Measurements from ENCODE around the gene RBP5. TPM values are rescaled to one million over a fixed set of nuclear protein-coding genes. Genes with fewer than 3 reads are reported as not detected.

RBP5 gene
- total and polyA plus RNA-seq, 2 donors (not counting 1 experiment from before 2014, with no cell fraction given), result not detected

DNA sequence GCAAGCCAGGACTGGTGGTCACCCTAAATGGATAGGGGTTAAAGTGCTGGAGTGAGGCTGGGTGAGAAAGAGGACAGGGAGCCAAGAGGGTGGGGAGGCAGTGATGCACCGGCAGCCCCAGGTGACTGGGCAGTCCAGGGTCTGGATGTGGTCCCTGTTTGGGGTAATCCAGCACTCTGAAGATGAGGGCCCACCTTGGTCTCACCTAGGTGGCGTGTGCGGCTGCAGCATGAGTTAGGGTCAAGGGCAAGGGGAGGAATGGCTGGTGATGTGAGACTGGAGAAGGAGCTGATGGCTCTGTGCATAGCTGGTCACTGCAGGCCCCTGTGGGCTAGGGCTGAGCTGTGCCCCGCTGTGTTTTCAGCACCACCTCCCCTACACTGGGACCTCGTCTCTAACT, 18.0 kb downstream of the RBP5 start:
- Histone ChIP-seq H3K4me3 (replicated peaks in 1 of 4; ENCODE audit: control extremely low read depth in 1 of 4, insufficient read depth in 1 of 4, low read depth in 3 of 4, low read length in 4 of 4) (no peak overlapping the region), H3K79me2 (ENCODE audit: control insufficient read depth, insufficient read depth, low read length) (peaks cover 11% of the 10 kb centered on the region)

GRCh38 chr12:7109572-7109920, 19.1 kb downstream of the RBP5 start:
- DNase-seq (ENCODE audit: low read depth in 2 of 2), result no peak
- Histone ChIP-seq H3K79me2 (ENCODE audit: control insufficient read depth, insufficient read depth, low read length) (peaks cover 11% of the 10 kb centered on the region), H3K9me3 (ENCODE audit: control insufficient read depth, insufficient read depth, low read depth, low read length) (no peaks in the 10 kb centered on the region), H4K20me1 (ENCODE audit: control insufficient read depth, extremely low read depth, insufficient read depth, low read length) (no peaks in the 10 kb centered on the region), H3K9ac (ENCODE audit: insufficient read depth, low read length) (peak overlapping the region; percentile 87), H3K4me2 (ENCODE audit: extremely low read depth, insufficient read depth, low read length) (peak overlapping the region; percentile 88), H3K36me3 (ENCODE audit: control insufficient read depth, insufficient read depth, low read length) (peaks cover 2% of the 10 kb centered on the region), H2AFZ (ENCODE audit: low read length) (no peak overlapping the region), H3K4me1 (ENCODE audit: control insufficient read depth, extremely low read depth, insufficient read depth, low read length) (peaks cover 5% of the 10 kb centered on the region), H3K27me3 (ENCODE audit: control insufficient read depth, insufficient read depth, low read length) (no peaks in the 10 kb centered on the region), H3K27ac (ENCODE audit: insufficient read depth, low read length) (peak overlapping the region; percentile 97), H3K4me3 (replicated peaks in 1 of 4; ENCODE audit: control extremely low read depth in 1 of 4, insufficient read depth in 1 of 4, low read depth in 3 of 4, low read length in 4 of 4) (peak overlapping the region; percentile 57 to 85 (median 77))
- TF ChIP-seq, protein P1, sequence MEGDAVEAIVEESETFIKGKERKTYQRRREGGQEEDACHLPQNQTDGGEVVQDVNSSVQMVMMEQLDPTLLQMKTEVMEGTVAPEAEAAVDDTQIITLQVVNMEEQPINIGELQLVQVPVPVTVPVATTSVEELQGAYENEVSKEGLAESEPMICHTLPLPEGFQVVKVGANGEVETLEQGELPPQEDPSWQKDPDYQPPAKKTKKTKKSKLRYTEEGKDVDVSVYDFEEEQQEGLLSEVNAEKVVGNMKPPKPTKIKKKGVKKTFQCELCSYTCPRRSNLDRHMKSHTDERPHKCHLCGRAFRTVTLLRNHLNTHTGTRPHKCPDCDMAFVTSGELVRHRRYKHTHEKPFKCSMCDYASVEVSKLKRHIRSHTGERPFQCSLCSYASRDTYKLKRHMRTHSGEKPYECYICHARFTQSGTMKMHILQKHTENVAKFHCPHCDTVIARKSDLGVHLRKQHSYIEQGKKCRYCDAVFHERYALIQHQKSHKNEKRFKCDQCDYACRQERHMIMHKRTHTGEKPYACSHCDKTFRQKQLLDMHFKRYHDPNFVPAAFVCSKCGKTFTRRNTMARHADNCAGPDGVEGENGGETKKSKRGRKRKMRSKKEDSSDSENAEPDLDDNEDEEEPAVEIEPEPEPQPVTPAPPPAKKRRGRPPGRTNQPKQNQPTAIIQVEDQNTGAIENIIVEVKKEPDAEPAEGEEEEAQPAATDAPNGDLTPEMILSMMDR (conservative IDR thresholded peaks at IDR 0.05 in 1 of 2, IDR thresholded peaks at IDR 0.05 in 1 of 2; ENCODE audit: low read depth in 1 of 2, low read length in 2 of 2), result no peak
- no peak for TF ChIP-seq EZH2 (IDR thresholded peaks at IDR 0.05; ENCODE audit: low read length, missing control alignments)

More for the DNA sequence above, 18.0 kb downstream of the RBP5 start:
- Histone ChIP-seq H3K4me2 (ENCODE audit: extremely low read depth, insufficient read depth, low read length) (no peak overlapping the region), H3K9ac (ENCODE audit: insufficient read depth, low read length) (no peak overlapping the region), H3K4me1 (ENCODE audit: control insufficient read depth, extremely low read depth, insufficient read depth, low read length) (peaks cover 5% of the 10 kb centered on the region), H3K27ac (ENCODE audit: insufficient read depth, low read length) (no peak overlapping the region), H3K27me3 (ENCODE audit: control insufficient read depth, insufficient read depth, low read length) (no peaks in the 10 kb centered on the region), H3K9me3 (ENCODE audit: control insufficient read depth, insufficient read depth, low read depth, low read length) (no peaks in the 10 kb centered on the region), H4K20me1 (ENCODE audit: control insufficient read depth, extremely low read depth, insufficient read depth, low read length) (no peaks in the 10 kb centered on the region), H3K36me3 (ENCODE audit: control insufficient read depth, insufficient read depth, low read length) (peaks cover 2% of the 10 kb centered on the region), H2AFZ (ENCODE audit: low read length) (no peak overlapping the region)
- TF ChIP-seq, protein P1 (conservative IDR thresholded peaks at IDR 0.05 in 1 of 2, IDR thresholded peaks at IDR 0.05 in 1 of 2; ENCODE audit: low read depth in 1 of 2, low read length in 2 of 2), result no peak
- no peak for TF ChIP-seq EZH2 (IDR thresholded peaks at IDR 0.05; ENCODE audit: low read length, missing control alignments)
- no peak for DNase-seq (ENCODE audit: low read depth in 2 of 2)

DNA sequence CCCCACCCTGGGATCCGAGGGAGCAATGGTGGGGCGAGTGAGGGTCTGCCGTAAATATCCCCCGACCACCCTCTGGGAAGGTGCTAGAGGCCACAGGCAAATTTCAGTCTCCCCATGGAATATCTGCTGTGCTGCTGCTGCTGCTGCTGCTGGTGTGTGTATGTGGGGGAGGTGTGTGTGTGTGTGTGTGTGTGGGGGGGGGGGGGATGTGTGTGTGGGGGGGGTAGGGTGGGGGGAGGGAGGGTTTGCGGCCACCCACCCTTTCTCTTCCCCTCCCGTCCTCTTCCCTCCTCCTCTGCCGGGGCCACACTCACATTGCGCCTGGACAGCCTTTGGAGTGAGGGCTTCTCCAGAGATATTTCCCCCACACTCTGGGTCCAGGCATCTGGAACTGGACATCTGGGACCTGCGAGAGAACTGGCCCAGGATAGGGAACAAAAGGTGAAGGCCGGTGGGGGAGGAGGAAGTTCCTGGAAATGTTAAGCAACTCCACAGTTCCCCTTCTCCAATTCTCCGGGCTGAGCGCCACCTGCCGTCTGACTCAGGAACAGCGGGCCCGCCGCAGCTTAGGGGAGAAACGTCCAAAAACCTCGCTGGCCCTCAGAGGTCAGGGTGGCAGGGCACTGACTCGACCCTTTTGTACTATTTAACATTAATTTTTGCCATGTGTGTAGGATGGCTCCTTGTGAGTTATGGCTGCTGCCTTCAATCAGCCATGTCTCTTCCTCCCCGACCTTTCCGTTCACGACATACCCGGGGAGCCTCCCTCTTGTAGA, 19.7 kb downstream of the RBP5 start, which contains the start of gene C1RL:
C1RL (minus strand) TSS at position 419 of the 776 bp plus-strand sequence; CDS start at position 385, 34 bp downstream.
- Histone ChIP-seq H3K36me3 (ENCODE audit: control insufficient read depth, insufficient read depth, low read length) (peaks cover 3% of the 10 kb centered on the region), H3K79me2 (ENCODE audit: control insufficient read depth, insufficient read depth, low read length) (peaks cover 11% of the 10 kb centered on the region), H3K9ac (ENCODE audit: insufficient read depth, low read length) (peak within 1 kb of the TSS; percentile 87), H3K27me3 (ENCODE audit: control insufficient read depth, insufficient read depth, low read length) (no peaks in the 10 kb centered on the region), H2AFZ (ENCODE audit: low read length) (peak within 1 kb of the TSS; percentile 57), H4K20me1 (ENCODE audit: control insufficient read depth, extremely low read depth, insufficient read depth, low read length) (no peaks in the 10 kb centered on the region), H3K4me2 (ENCODE audit: extremely low read depth, insufficient read depth, low read length) (peak within 1 kb of the TSS; percentile 98), H3K9me3 (ENCODE audit: control insufficient read depth, insufficient read depth, low read depth, low read length) (no peaks in the 10 kb centered on the region), H3K4me3 (replicated peaks in 1 of 4; ENCODE audit: control extremely low read depth in 1 of 4, insufficient read depth in 1 of 4, low read depth in 3 of 4, low read length in 4 of 4) (peak within 1 kb of the TSS; percentile 72 to 86 (median 84)), H3K4me1 (ENCODE audit: control insufficient read depth, extremely low read depth, insufficient read depth, low read length) (peaks cover 5% of the 10 kb centered on the region), H3K27ac (ENCODE audit: insufficient read depth, low read length) (peak within 1 kb of the TSS; percentile 97)
- peak; percentile 76 to 95 for DNase-seq (ENCODE audit: low read depth in 2 of 2)
- TF ChIP-seq, protein P1 (conservative IDR thresholded peaks at IDR 0.05 in 1 of 2, IDR thresholded peaks at IDR 0.05 in 1 of 2; ENCODE audit: low read depth in 1 of 2, low read length in 2 of 2), result peak; percentile 95 to 96
- no peak for TF ChIP-seq EZH2 (IDR thresholded peaks at IDR 0.05; ENCODE audit: low read length, missing control alignments)

Measured in fibroblast of lung (primary cell).